ENCODE results near the gene ADAMTS2. TPM values are rescaled to one million over a fixed set of nuclear protein-coding genes. Genes with fewer than 3 reads are reported as not detected.

The ADAMTS2 gene
- total and polyA plus RNA-seq, 11 donors: 1.1 to 23.0 (median 5.5) TPM

GRCh38 chr5:179234563-179235135 is 110.6 kb downstream of the ADAMTS2 start:
- H3K27ac ChIP-seq: no peak overlapping the region
- peaks cover 0 to 6% (median 0%) of the 10 kb centered on the region in 12 donors for H3K9me3 ChIP-seq
- no peak overlapping the region for H3K4me3 ChIP-seq
- no peaks in the 10 kb centered on the region for H3K4me1 ChIP-seq
- intact Hi-C loops (cut with DNase I): no loop called here
- peaks cover 0 to 5% (median 0%) of the 10 kb centered on the region in 9 donors for H3K27me3 ChIP-seq
- H3K36me3 ChIP-seq: no peaks in the 10 kb centered on the region
- ATAC-seq (no peak), DNase-seq (peak in 2 of 5 donors; percentile 8 to 15)
- TF ChIP-seq POLR2A (IDR thresholded peaks at IDR 0.05): no peak
- TF ChIP-seq CTCF (IDR thresholded peaks at IDR 0.05): no peak
- 90 to 92% (median 91%) methylated on average over 12 of the region's 12 CpGs for WGBS, 4 donors

- WGBS, 4 donors: 53 to 66% (median 61%) methylated on average over 11 to 12 of the region's 12 CpGs
- no peak for TF ChIP-seq CTCF (IDR thresholded peaks at IDR 0.05)
- no peak for TF ChIP-seq POLR2A (IDR thresholded peaks at IDR 0.05)
- peaks cover 0 to 6% (median 0%) of the 10 kb centered on the region in 12 donors for H3K9me3 ChIP-seq
- no peaks in the 10 kb centered on the region for H3K36me3 ChIP-seq
- no peak overlapping the region for H3K4me3 ChIP-seq
- no peak overlapping the region for H3K27ac ChIP-seq
- ATAC-seq (no peak), DNase-seq (peak in 1 of 5 donors; percentile 12)
- H3K4me1 ChIP-seq: no peaks in the 10 kb centered on the region
- intact Hi-C loops (cut with DNase I): no loop called here
- no peaks in the 10 kb centered on the region for H3K27me3 ChIP-seq
Measured at GRCh38 chr5:179233909-179234562, 111.2 kb downstream of the ADAMTS2 start.

DNA sequence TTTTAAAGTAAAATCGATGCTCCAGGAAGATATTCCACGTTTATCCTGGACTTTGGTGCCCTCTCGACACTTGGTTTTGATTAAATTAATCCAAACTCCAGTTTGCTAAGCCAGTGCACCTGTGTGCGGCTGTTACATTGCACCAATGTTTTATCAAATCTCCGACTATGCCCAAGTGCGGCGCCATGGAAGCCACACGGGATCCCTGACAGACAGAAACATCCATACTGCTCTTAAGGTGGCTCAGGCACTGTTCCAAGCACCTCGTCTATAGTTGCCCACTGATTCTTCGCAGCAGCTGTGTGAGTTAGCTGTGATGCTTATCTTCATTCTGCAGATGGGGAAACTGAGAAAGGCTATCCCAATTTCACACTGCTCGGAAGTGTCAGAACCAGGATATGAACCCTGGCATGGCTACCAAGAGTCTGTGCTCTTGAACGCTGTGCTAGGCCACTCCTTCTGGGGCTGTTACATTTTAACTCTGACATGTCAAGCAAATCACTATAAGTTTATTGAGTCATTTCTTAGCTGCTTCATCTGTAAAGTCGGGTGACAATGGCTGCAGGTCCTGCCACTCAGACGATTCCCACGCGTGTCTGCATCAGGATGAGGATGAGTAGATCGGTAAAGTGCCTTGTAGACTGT is 113.0 kb downstream of the ADAMTS2 start:
- intact Hi-C loops (cut with DNase I): no loop called here
- H3K4me3 ChIP-seq: no peak overlapping the region
- DNase-seq (peak in 2 of 5 donors; percentile 8 to 10), ATAC-seq (no peak)
- H3K27me3 ChIP-seq: no peaks in the 10 kb centered on the region
- H3K4me1 ChIP-seq: no peaks in the 10 kb centered on the region
- 81 to 83% (median 82%) methylated on average over 17 of the region's 17 CpGs for WGBS, 4 donors
- TF ChIP-seq POLR2A (IDR thresholded peaks at IDR 0.05) (no peak), CTCF (IDR thresholded peaks at IDR 0.05) (no peak)
- H3K9me3 ChIP-seq: peaks cover 0 to 6% (median 0%) of the 10 kb centered on the region in 12 donors
- no peak overlapping the region for H3K27ac ChIP-seq
- no peaks in the 10 kb centered on the region for H3K36me3 ChIP-seq

DNA sequence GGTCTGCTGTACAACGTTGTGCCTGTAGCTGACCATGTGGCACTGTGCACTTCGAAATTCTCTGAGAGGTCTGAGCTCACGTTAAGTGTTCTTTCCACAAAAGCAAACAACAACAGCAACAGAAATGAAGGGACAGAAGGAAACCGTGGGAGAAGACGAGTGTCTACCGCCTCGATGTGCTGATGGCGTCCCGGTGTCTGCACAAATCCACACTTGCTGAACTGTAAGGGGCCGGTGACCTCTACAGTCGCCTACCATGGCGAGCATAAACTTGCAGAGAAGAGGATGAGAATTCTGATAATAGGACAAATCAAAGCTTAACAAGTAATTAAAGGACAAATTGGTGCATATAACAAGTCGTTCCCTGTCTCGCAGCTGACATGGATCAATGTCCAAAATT is 114.0 kb downstream of the ADAMTS2 start:
- DNase-seq (peak in 1 of 5 donors; percentile 2), ATAC-seq (no peak)
- Histone ChIP-seq H3K4me1 (no peaks in the 10 kb centered on the region), H3K36me3 (no peaks in the 10 kb centered on the region), H3K27me3 (no peaks in the 10 kb centered on the region), H3K27ac (no peak overlapping the region), H3K9me3 (peaks cover 0 to under 1% (median 0%) of the 10 kb centered on the region in 12 donors), H3K4me3 (no peak overlapping the region)
- 89% methylated on average over 14 of the region's 14 CpGs for WGBS, 4 donors
- intact Hi-C loops (cut with DNase I): no loop called here
- TF ChIP-seq POLR2A (IDR thresholded peaks at IDR 0.05) (no peak), CTCF (IDR thresholded peaks at IDR 0.05) (no peak)
